Endothelial cell of umbilical vein (primary cell): ENCODE data around the gene QPCTL. TPM values are rescaled to one million over a fixed set of nuclear protein-coding genes. Genes with fewer than 3 reads are reported as not detected.
A peak's percentile ranks its signal among the peaks of the same experiment; 100 is the strongest.

Experiments
- BruUV-seq: library from RNA; stranded (reverse); fragments of 400-500 nt; replicated peaks from 2 replicates; lab custom pipeline; 2021; lab: Mats Ljungman, UMichigan
- CTCF ChIA-PET: fragments of 300-600, 350-600 bp; sonication (Branson Sonifier 250); formaldehyde crosslinking; loops from one replicate; lab custom pipeline; 2021; ENCODE audit warnings: antibody characterized with exemption, inconsistent platforms; lab: Charles Lee
- POLR2A ChIA-PET: fragments of 300-600, 350-600 bp; sonication (Branson Sonifier 250); formaldehyde crosslinking; loops from one replicate; lab custom pipeline; 2021; ENCODE audit warnings: antibody characterized with exemption, inconsistent platforms; lab: Charles Lee
- DNase-seq: peaks from one replicate; pipeline ENCODE4 v3.0.0-alpha.2; 2011; ENCODE audit warnings: low read depth, low spot score
- FAIRE-seq: peaks from 2 replicates; lab custom pipeline; 2011; peaks lifted over from hg19 to GRCh38; lab: Jason Lieb, UNC
- H2AFZ ChIP-seq: 2 replicates; pipeline ENCODE4 v1.6.0; 2012; ENCODE audit warnings: low read depth, low read length, control low read depth, inconsistent platforms
- H3K27ac ChIP-seq: 2 replicates; pipeline ENCODE4 v1.5.1; 2011; ENCODE audit warnings: low read depth, mild to moderate bottlenecking, control low read depth, low read length, moderate library complexity; ENCODE audit not compliant: insufficient read depth
- H3K27me3 ChIP-seq, 2 experiments: 2 replicates each; pipeline versions ENCODE4 v1.6.0 to v1.6.1; 2011; ENCODE audit warnings: low read length in 2 of 2, mixed read lengths in 1 of 2; ENCODE audit not compliant: control insufficient read depth in 2 of 2, insufficient read depth in 2 of 2
- H3K36me3 ChIP-seq, 2 experiments: 2 replicates in 1 of 2; 3 replicates in 1 of 2; pipeline ENCODE4 v1.5.1; 2011; ENCODE audit warnings: low read length in 2 of 2, mild to moderate bottlenecking in 1 of 2, moderate library complexity in 1 of 2; ENCODE audit not compliant: control insufficient read depth in 2 of 2, insufficient read depth in 2 of 2; ENCODE audit errors: extremely low read depth in 1 of 2
- H3K4me1 ChIP-seq: 3 replicates; pipeline ENCODE4 v1.5.1; 2011; ENCODE audit warnings: mild to moderate bottlenecking, low read length; ENCODE audit not compliant: control insufficient read depth, insufficient read depth; ENCODE audit errors: extremely low read depth
- H3K4me2 ChIP-seq: 2 replicates; pipeline ENCODE4 v1.6.1; 2011; ENCODE audit warnings: low read length, control low read depth, mixed read lengths; ENCODE audit not compliant: insufficient read depth
- H3K4me3 ChIP-seq, 3 experiments: fragments of 200-600 bp in 1 of 3; sonication (generic), shearing (Covaris generic) in 1 of 3; replicated peaks in 1 of 3; 2 replicates each; pipeline ENCODE4 v1.5.1; 2011 to 2016; ENCODE audit warnings: control low read depth in 3 of 3, low read length in 3 of 3, mild to moderate bottlenecking in 2 of 3, inconsistent platforms in 1 of 3, low read depth in 1 of 3, moderate library complexity in 1 of 3; ENCODE audit not compliant: insufficient read depth in 1 of 3
- H3K79me2 ChIP-seq: 2 replicates; pipeline ENCODE4 v1.6.0; 2012; ENCODE audit warnings: low read length, inconsistent platforms; ENCODE audit not compliant: control insufficient read depth, insufficient read depth
- H3K9ac ChIP-seq: replicated peaks from 2 replicates; pipeline ENCODE3; 2011; ENCODE audit warnings: low read length, control low read depth; ENCODE audit not compliant: insufficient read depth; ENCODE audit errors: extremely low read depth
- H3K9me1 ChIP-seq: replicated peaks from 3 replicates; pipeline ENCODE4 v1.6.0; 2011; ENCODE audit warnings: mild to moderate bottlenecking, low read length; ENCODE audit not compliant: control insufficient read depth, insufficient read depth; ENCODE audit errors: extremely low read depth
- H3K9me3 ChIP-seq: replicated peaks from 2 replicates; pipeline ENCODE4 v1.5.1; 2012; ENCODE audit warnings: low read length, inconsistent platforms; ENCODE audit not compliant: control insufficient read depth, insufficient read depth
- H4K20me1 ChIP-seq: replicated peaks from 2 replicates; pipeline ENCODE3; 2011; ENCODE audit warnings: mild to moderate bottlenecking, low read length; ENCODE audit not compliant: control insufficient read depth, insufficient read depth; ENCODE audit errors: extremely low read depth
- EZH2 ChIP-seq: IDR thresholded peaks from 2 replicates; pipeline ENCODE4 v1.6.1; 2012; ENCODE audit warnings: borderline replicate concordance, low read depth, mild to moderate bottlenecking, moderate library complexity, low read length, inconsistent platforms; ENCODE audit not compliant: severe bottlenecking
- FOS ChIP-seq: IDR thresholded peaks from 2 replicates; pipeline ENCODE4 v1.6.1; 2011; ENCODE audit warnings: mild to moderate bottlenecking, low read length, moderate library complexity, borderline replicate concordance; ENCODE audit not compliant: insufficient read depth
- GATA2 ChIP-seq: IDR thresholded peaks from 2 replicates; pipeline ENCODE4 v1.7.0; 2011; ENCODE audit warnings: low read depth, mild to moderate bottlenecking, moderate library complexity, mixed read lengths, low read length; ENCODE audit not compliant: insufficient read length, insufficient read depth
- JUN ChIP-seq: IDR thresholded peaks from 2 replicates; pipeline ENCODE4 v1.6.1; 2011; ENCODE audit warnings: borderline replicate concordance, low read depth; ENCODE audit not compliant: insufficient read length, insufficient read depth
- MYC ChIP-seq: IDR thresholded peaks from one replicate; pipeline ENCODE4 v1.6.1; 2011; ENCODE audit warnings: mild to moderate bottlenecking, low read depth, low read length
- POLR2A ChIP-seq: IDR thresholded peaks from 2 replicates; pipeline ENCODE4 v1.6.1; 2012; ENCODE audit warnings: low read depth, mild to moderate bottlenecking, control low read depth, low read length
- POLR2AphosphoS5 ChIP-seq: IDR thresholded peaks from 2 replicates; pipeline ENCODE4 v1.6.1; 2012; ENCODE audit warnings: low read depth, mild to moderate bottlenecking, control low read depth, low read length, moderate library complexity; ENCODE audit not compliant: insufficient read depth
- dilution Hi-C: fragments of 300-500 bp; cut with MboI; formaldehyde crosslinking; loops from one replicate; pipeline ENCODE4 v1.15.0; 2019; ENCODE audit warnings: low sequenced_read_pairs; ENCODE audit not compliant: extremely low pct_ligation_motif_present
- intact Hi-C: fragments of 100-400 bp; cut with micrococcal nuclease; formaldehyde crosslinking; loops from one replicate; pipeline ENCODE4 v1.10.0; 2022
- polyA plus RNA-seq, 4 experiments: library from polyadenylated mRNA; depleted of rRNA in 3 of 4; stranded (reverse) in 3 of 4; unstranded in 1 of 4; fragments of >200 nt; gene quantifications; 2 replicates each; pipeline versions ENCODE4 v1.2.1 to v1.2.3, GENCODE V29; 2011 to 2012; ENCODE audit warnings: missing spikeins in 1 of 4
- total RNA-seq: library from RNA; stranded (reverse); gene quantifications from 2 replicates; pipeline ENCODE4 v1.2.3, GENCODE V29; 2021
- TF ChIP-seq, protein P1 (sequence below), 2 donors: IDR thresholded peaks; 1 replicate in 1 of 2; 2 replicates in 1 of 2; pipeline ENCODE4 v1.5.1; 2011; ENCODE audit warnings: low read length in 2 of 2, mild to moderate bottlenecking in 2 of 2, moderate library complexity in 2 of 2, control low read depth in 1 of 2, inconsistent platforms in 1 of 2, low read depth in 1 of 2; ENCODE audit not compliant: insufficient read depth in 1 of 2; ENCODE audit errors: extremely low read depth in 1 of 2
- TF ChIP-seq, protein P2 (sequence below): IDR thresholded peaks from 2 replicates; pipeline ENCODE4 v1.6.1; 2011; ENCODE audit not compliant: insufficient read depth, insufficient read length

Gene QPCTL
- total and polyA plus RNA-seq, 2 donors (not counting 3 experiments of a cell fraction or from before 2014, with no cell fraction given), result 17.6 to 22.5 TPM

DNA sequence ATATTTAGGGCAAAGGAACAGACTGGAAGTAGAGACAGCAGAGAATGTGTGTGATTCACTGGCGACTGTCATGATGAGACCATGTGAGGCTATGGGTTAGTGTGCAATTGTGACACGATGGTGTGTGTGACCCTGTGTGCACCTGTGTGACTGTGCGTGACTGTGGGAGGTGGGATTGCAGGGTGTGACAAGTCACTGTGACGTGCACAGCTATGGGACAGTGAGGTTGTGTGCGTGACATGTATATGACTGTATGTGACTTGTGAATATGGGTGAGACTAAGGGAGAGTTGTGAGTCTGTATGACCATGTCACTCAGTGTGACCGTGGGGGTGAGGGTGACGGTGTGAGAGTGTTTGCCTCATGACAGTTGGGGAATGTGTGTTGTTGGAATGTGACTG, 27.9 kb upstream of the QPCTL start:
- intact Hi-C loops, result no loop called here
- Histone ChIP-seq H3K4me2 (no peak overlapping the region), H3K27me3 (peaks cover 17 to 19% of the 10 kb centered on the region in 2 experiments), H3K4me1 (peaks cover 4% of the 10 kb centered on the region), H3K9me1 (no peaks in the 10 kb centered on the region), H3K79me2 (no peaks in the 10 kb centered on the region), H3K4me3 (no peak overlapping the region), H3K27ac (no peak overlapping the region), H3K9me3 (no peaks in the 10 kb centered on the region), H3K9ac (no peak overlapping the region), H3K36me3 (no peaks in the 10 kb centered on the region), H4K20me1 (no peaks in the 10 kb centered on the region), H2AFZ (no peak overlapping the region)
- dilution Hi-C loops, result no loop called here
- CTCF ChIA-PET, result no interaction called here
- DNase-seq (no peak), FAIRE-seq (no peak)
- no TSS peak for BruUV-seq
- no peak for TF ChIP-seq FOS
- TF ChIP-seq, protein P1, sequence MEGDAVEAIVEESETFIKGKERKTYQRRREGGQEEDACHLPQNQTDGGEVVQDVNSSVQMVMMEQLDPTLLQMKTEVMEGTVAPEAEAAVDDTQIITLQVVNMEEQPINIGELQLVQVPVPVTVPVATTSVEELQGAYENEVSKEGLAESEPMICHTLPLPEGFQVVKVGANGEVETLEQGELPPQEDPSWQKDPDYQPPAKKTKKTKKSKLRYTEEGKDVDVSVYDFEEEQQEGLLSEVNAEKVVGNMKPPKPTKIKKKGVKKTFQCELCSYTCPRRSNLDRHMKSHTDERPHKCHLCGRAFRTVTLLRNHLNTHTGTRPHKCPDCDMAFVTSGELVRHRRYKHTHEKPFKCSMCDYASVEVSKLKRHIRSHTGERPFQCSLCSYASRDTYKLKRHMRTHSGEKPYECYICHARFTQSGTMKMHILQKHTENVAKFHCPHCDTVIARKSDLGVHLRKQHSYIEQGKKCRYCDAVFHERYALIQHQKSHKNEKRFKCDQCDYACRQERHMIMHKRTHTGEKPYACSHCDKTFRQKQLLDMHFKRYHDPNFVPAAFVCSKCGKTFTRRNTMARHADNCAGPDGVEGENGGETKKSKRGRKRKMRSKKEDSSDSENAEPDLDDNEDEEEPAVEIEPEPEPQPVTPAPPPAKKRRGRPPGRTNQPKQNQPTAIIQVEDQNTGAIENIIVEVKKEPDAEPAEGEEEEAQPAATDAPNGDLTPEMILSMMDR (IDR thresholded peaks at IDR 0.05; ENCODE audit: extremely low read depth in 1 of 2, insufficient read depth in 1 of 2, low read depth in 1 of 2, low read length in 2 of 2), result no peak
- TF ChIP-seq MYC, result no peak
- no peak for TF ChIP-seq JUN
- POLR2A ChIA-PET, result no interaction called here

DNA sequence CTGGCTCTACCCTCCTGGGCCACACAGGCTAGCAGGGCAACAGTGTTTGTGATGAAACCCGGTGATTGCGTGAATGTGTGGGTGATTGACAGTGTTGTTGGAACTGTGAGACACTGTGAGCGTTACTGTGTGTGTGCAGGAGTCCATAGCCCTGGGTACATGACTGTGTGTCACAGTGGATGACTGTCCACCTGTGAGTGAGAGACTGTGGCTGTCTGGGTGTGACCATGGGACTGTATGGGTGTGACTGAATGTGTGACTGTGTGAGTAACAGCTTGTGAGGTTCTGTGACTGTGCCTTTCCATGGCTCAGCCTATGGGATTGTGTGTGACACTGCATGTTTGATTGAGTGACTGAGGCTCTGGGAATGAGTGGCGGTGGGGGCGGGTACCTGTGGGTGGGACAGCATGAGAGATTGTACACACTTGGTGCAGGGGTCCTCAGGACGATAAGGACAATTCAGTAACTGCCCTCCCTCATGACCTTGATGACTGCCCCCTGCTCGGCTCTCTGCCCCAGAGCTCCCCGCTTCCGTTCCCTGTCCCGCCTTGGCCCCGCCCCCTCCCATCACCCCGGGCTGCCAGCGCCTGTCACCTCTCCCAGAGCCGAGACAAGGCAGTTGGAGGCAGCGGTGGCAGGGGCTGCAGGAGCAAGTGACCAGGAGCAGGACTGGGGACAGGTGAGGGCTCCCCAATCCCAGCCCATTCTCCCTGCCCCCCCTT, 24.7 kb upstream of the QPCTL start, which contains the start of gene GIPR:
TSS of gene GIPR (plus strand) at position 602 of the 722 bp plus-strand sequence. CDS start 1,300 bp downstream, outside the sequence.
- FAIRE-seq, result no peak
- CTCF ChIA-PET, result interaction anchor here (1.0 kb wide), 1 partner anchor 25 kb away, joined by 3 read pairs; the partner anchor contains the start of gene QPCTL
- H3K79me2 ChIP-seq, result no peaks in the 10 kb centered on the region
- no peaks in the 10 kb centered on the region for H3K9me3 ChIP-seq
- dilution Hi-C loops, result no loop called here
- TF ChIP-seq, protein P1 (IDR thresholded peaks at IDR 0.05; ENCODE audit: extremely low read depth in 1 of 2, insufficient read depth in 1 of 2, low read depth in 1 of 2, low read length in 2 of 2), result no peak
- TF ChIP-seq EZH2 (no peak), JUN (no peak), MYC (no peak), POLR2AphosphoS5 (no peak), GATA2 (no peak), POLR2A (no peak)
- TF ChIP-seq, protein P2, sequence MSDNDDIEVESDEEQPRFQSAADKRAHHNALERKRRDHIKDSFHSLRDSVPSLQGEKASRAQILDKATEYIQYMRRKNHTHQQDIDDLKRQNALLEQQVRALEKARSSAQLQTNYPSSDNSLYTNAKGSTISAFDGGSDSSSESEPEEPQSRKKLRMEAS, result no peak
- peak within 1 kb of the TSS; percentile 35 for H2AFZ ChIP-seq
- intact Hi-C loops, result no loop called here
- H3K4me3 ChIP-seq, result no peak within 1 kb of the TSS
- peaks cover 4% of the 10 kb centered on the region for H3K4me1 ChIP-seq
- no peak within 1 kb of the TSS for H3K9ac ChIP-seq
- DNase-seq, result no peak
- H3K27ac ChIP-seq, result no peak within 1 kb of the TSS
- no peaks in the 10 kb centered on the region for H4K20me1 ChIP-seq
- POLR2A ChIA-PET, result no interaction called here
- no TSS peak for BruUV-seq
- peaks cover 26 to 27% of the 10 kb centered on the region in 2 experiments for H3K27me3 ChIP-seq
- no peaks in the 10 kb centered on the region for H3K36me3 ChIP-seq
- H3K4me2 ChIP-seq, result peak within 1 kb of the TSS; percentile 22
- no peaks in the 10 kb centered on the region for H3K9me1 ChIP-seq
